Measurements from ENCODE around the gene SEPTIN11.

- TF ChIP-seq CTCF (IDR thresholded peaks at IDR 0.05): no peak
- TF ChIP-seq POLR2A (IDR thresholded peaks at IDR 0.05; ENCODE audit: low read depth): no peak
- peak in 1 of 2 donors; percentile 14 for TF ChIP-seq POLR2AphosphoS5 (IDR thresholded peaks at IDR 0.05)
- TF ChIP-seq EP300 (IDR thresholded peaks at IDR 0.05): no peak
These were observed 37.6 kb downstream of the SEPTIN11 start for GRCh38 chr4:76987153-76987591.
